Ishikawa (cell line): ENCODE results near the gene POFUT1.

Experiments
- CREB1 ChIP-seq: IDR thresholded peaks from 2 replicates; pipeline ENCODE4 v1.6.1; 2012; ENCODE audit warnings: low read depth
- EGR1 ChIP-seq: IDR thresholded peaks from 2 replicates; pipeline ENCODE4 v1.6.1; 2012
- MAX ChIP-seq: IDR thresholded peaks from 2 replicates; pipeline ENCODE4 v1.6.1; 2012
- RAD21 ChIP-seq: IDR thresholded peaks from 2 replicates; pipeline ENCODE4 v1.6.1; 2012; ENCODE audit warnings: low read depth
- REST ChIP-seq: IDR thresholded peaks from 2 replicates; pipeline ENCODE4 v1.6.1; 2012; ENCODE audit warnings: low read depth, mild to moderate bottlenecking
- TAF1 ChIP-seq: IDR thresholded peaks from 2 replicates; pipeline ENCODE4 v1.6.1; 2012; ENCODE audit warnings: low read depth, mild to moderate bottlenecking
- USF1 ChIP-seq: IDR thresholded peaks from 2 replicates; pipeline ENCODE4 v1.6.1; 2012
- YY1 ChIP-seq: IDR thresholded peaks from 2 replicates; pipeline ENCODE4 v1.6.1; 2012; ENCODE audit warnings: low read depth

GRCh38 chr20:32230707-32231106, 23.0 kb downstream of the POFUT1 start:
- TF ChIP-seq MAX (no peak), RAD21 (no peak), TAF1 (no peak), CREB1 (no peak), USF1 (no peak), EGR1 (no peak), YY1 (no peak), REST (no peak)
